Left lung (tissue), 10 donors: ENCODE results near the gene SVIL. TPM values are rescaled to one million over a fixed set of nuclear protein-coding genes. Genes with fewer than 3 reads are reported as not detected.
A peak's percentile ranks its signal among the peaks of the same experiment; 100 is the strongest.

ENCODE experiments used
- ATAC-seq: fragments of 200-7000 bp; cut with Tn5 transposase; one replicate; pipeline ENCODE4 v1.9.1; 2020; ENCODE audit warnings: moderate library complexity
- DNase-seq, 4 donors: peaks; one replicate each; pipeline ENCODE4 v3.0.0-alpha.2; 2013 to 2020
- H3K27ac ChIP-seq, 2 donors: fragments of 200-600 bp; sonication (generic) in 1 of 2; one replicate each; pipeline versions ENCODE4 v1.5.0 to v1.8.0; 2020 to 2021
- H3K27me3 ChIP-seq, 2 donors: fragments of 200-600 bp; sonication (generic) in 1 of 2; one replicate each; pipeline versions ENCODE4 v1.5.0 to v1.8.0; 2020 to 2021
- H3K36me3 ChIP-seq, 2 donors: fragments of 200-600 bp; sonication (generic) in 1 of 2; one replicate each; pipeline versions ENCODE4 v1.5.0 to v1.8.0; 2020 to 2021
- H3K4me1 ChIP-seq, 2 donors: fragments of 200-600 bp; one replicate each; pipeline ENCODE4 v1.8.0; 2021
- H3K4me3 ChIP-seq, 2 donors: fragments of 200-600 bp; sonication (generic) in 1 of 2; one replicate each; pipeline versions ENCODE4 v1.5.0 to v1.8.0; 2020 to 2021; ENCODE audit warnings: mild to moderate bottlenecking in 1 of 2
- H3K9me3 ChIP-seq, 2 donors: fragments of 200-600 bp; sonication (generic) in 1 of 2; one replicate each; pipeline versions ENCODE4 v1.5.0 to v1.8.0; 2020 to 2021
- CTCF ChIP-seq, 2 donors: fragments of 200-600 bp; sonication (generic) in 1 of 2; IDR thresholded peaks; one replicate each; pipeline versions ENCODE4 v1.5.0 to v1.8.0; 2021; ENCODE audit warnings: antibody characterized with exemption in 2 of 2
- intact Hi-C, 2 donors: fragments of 100-400 bp; cut with DNase I; formaldehyde crosslinking; loops; one replicate each; pipeline versions ENCODE4 v1.11.2 to v1.14.2; 2022
- polyA plus RNA-seq, 6 donors: library from polyadenylated mRNA; unstranded; fragments of 120-200 nt; gene quantifications; one replicate each; pipeline ENCODE4 v1.2.1, GENCODE V29; 2013; ENCODE audit not compliant: insufficient read length in 6 of 6
- total RNA-seq, 2 donors: library from RNA; stranded (reverse); fragmentation: NEBNext Ultra II Directional; extraction: Animal tissue kit (Norgen Biotek cat#: 25700); gene quantifications; one replicate each; pipeline ENCODE4 v1.2.1, GENCODE V29; 2021
- donor health status: DM: no; HTN: yes; CAD: no.
- donor health status: DM: no; HTN: no; CAD: no.

The SVIL gene
- total and polyA plus RNA-seq, 8 donors, result 49.3 to 103 (median 54.9) TPM

DNA sequence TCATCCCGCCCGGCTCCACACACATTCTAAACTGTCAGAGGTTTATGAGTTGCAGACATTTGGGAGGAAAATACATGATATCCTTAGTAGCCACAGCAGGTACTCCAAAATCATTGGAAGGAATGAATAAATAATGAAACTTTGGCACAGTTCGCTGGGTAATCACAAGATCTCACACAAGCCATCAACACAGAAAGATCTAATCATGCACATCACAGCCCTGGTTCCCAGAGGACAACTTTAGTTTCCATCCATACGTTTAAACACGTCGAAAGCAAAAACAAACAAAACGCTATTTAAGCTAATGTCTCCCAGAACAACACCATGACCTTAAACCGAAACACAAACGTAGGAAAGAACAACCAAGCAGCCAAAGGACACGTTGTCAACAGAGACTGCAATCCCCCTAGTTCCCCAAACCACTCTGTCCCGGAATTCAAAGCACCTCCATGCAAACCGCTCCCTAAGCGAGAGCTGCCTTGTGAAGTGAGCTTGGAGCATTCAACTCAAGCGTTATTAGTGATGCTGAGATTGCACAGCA lies 12.3 kb downstream of the SVIL start:
- no peaks in the 10 kb centered on the region for H3K36me3 ChIP-seq
- H3K9me3 ChIP-seq, result no peaks in the 10 kb centered on the region
- TF ChIP-seq CTCF (IDR thresholded peaks at IDR 0.05), result no peak
- ATAC-seq (no peak), DNase-seq (no peak)
- H3K27ac ChIP-seq, result no peak overlapping the region
- H3K27me3 ChIP-seq, result no peaks in the 10 kb centered on the region
- intact Hi-C loops, result no loop called here
- H3K4me3 ChIP-seq, result no peak overlapping the region
- peaks cover 22 to 49% of the 10 kb centered on the region in 2 donors for H3K4me1 ChIP-seq

- intact Hi-C loops, result no loop called here
- H3K27ac ChIP-seq, result no peak overlapping the region
- DNase-seq (no peak), ATAC-seq (peak; percentile 22)
- H3K9me3 ChIP-seq, result no peaks in the 10 kb centered on the region
- H3K27me3 ChIP-seq, result no peaks in the 10 kb centered on the region
- H3K4me1 ChIP-seq, result peaks cover 22 to 41% of the 10 kb centered on the region in 2 donors
- no peaks in the 10 kb centered on the region for H3K36me3 ChIP-seq
- H3K4me3 ChIP-seq, result no peak overlapping the region
- TF ChIP-seq CTCF (IDR thresholded peaks at IDR 0.05), result no peak
Observed at GRCh38 chr10:29621161-29621560, 13.6 kb downstream of the SVIL start.

GRCh38 chr10:29620112-29620690 lies 14.6 kb downstream of the SVIL start:
- intact Hi-C loops, result no loop called here
- no peak for TF ChIP-seq CTCF (IDR thresholded peaks at IDR 0.05)
- Histone ChIP-seq H3K9me3 (no peaks in the 10 kb centered on the region), H3K4me3 (no peak overlapping the region), H3K36me3 (no peaks in the 10 kb centered on the region), H3K27ac (no peak overlapping the region), H3K27me3 (no peaks in the 10 kb centered on the region), H3K4me1 (peaks cover 27 to 41% of the 10 kb centered on the region in 2 donors)
- ATAC-seq (no peak), DNase-seq (no peak)

DNA sequence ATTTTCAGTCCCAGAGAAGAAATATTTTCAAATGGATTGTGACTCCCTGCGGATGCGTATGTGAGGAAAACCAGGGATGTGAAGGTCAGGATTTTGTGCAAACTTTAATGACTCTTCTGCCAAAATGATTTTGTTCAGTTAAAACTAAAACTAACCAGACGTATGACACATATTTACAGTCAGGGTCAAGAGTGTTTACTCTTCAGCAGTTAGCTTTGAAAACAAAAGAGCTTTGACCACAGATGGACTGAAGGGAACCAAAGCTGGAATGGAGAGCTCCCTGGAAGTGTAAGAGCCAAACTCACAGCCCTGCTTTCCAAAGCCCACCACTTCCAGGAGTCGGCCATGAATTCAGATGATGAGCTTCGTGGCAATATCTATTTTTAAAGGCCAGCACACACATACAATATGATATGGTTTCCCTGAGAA lies 15.5 kb downstream of the SVIL start:
- Histone ChIP-seq H3K27ac (peak overlapping the region; percentile 60 to 70), H3K4me3 (no peak overlapping the region), H3K27me3 (no peaks in the 10 kb centered on the region), H3K4me1 (peaks cover 27 to 36% of the 10 kb centered on the region in 2 donors), H3K9me3 (no peaks in the 10 kb centered on the region), H3K36me3 (no peaks in the 10 kb centered on the region)
- TF ChIP-seq CTCF (IDR thresholded peaks at IDR 0.05), result no peak
- ATAC-seq, result peak; percentile 65
- intact Hi-C loops, result no loop called here
- DNase-seq, result no peak

- Histone ChIP-seq H3K4me3 (no peak overlapping the region), H3K36me3 (no peaks in the 10 kb centered on the region), H3K9me3 (no peaks in the 10 kb centered on the region), H3K27ac (peak overlapping the region; percentile 60 to 70), H3K4me1 (peaks cover 27 to 31% of the 10 kb centered on the region in 2 donors), H3K27me3 (no peaks in the 10 kb centered on the region)
- ATAC-seq (peak; percentile 89), DNase-seq (peak in 3 of 4 donors; percentile 64 to 81 (median 76))
- no peak for TF ChIP-seq CTCF (IDR thresholded peaks at IDR 0.05)
- intact Hi-C loops, result no loop called here
Observed at GRCh38 chr10:29618341-29619171, 16.2 kb downstream of the SVIL start.
